Calu3 (cell line): Measurements from ENCODE around the gene ALDH2. TPM values are rescaled to one million over a fixed set of nuclear protein-coding genes. Genes with fewer than 3 reads are reported as not detected.
A peak's percentile ranks its signal among the peaks of the same experiment; 100 is the strongest.
"Not testable (repeated sequence)": the region's sequence is repeated elsewhere in the genome, so short reads cannot be mapped to it uniquely, and the experiment has no call there.

Source experiments
- Bru-seq: library from RNA; stranded (reverse); fragments of 400-500 nt; gene quantifications from one replicate; lab custom pipeline; 2021; lab: Mats Ljungman, UMichigan
- BruChase-seq, 2 experiments: library from RNA; stranded (reverse); fragments of 400-500 nt; gene quantifications; one replicate each; lab custom pipeline; 2021; lab: Mats Ljungman, UMichigan
- BruUV-seq: library from RNA; stranded (reverse); fragments of 400-500 nt; replicated peaks from 2 replicates; lab custom pipeline; 2021; lab: Mats Ljungman, UMichigan
- CTCF ChIA-PET: fragments of 300-600 bp; sonication (Branson Sonifier 250); formaldehyde crosslinking; loops from one replicate; lab custom pipeline; 2022; ENCODE audit warnings: antibody characterized with exemption; lab: Charles Lee
- DNase-seq: peaks from one replicate; pipeline ENCODE4 v3.0.0; 2022
- H3K27ac Mint-ChIP-seq: one replicate; pipeline ENCODE4 v1.8.0; 2022; ENCODE audit warnings: mixed read lengths; ENCODE audit not compliant: unreplicated experiment
- H3K27me3 Mint-ChIP-seq: one replicate; pipeline ENCODE4 v1.8.0; 2022; ENCODE audit warnings: mixed read lengths; ENCODE audit not compliant: unreplicated experiment
- H3K36me3 Mint-ChIP-seq: one replicate; pipeline ENCODE4 v1.8.0; 2022; ENCODE audit warnings: mild to moderate bottlenecking, moderate library complexity, mixed read lengths; ENCODE audit not compliant: insufficient read depth, unreplicated experiment
- H3K4me1 Mint-ChIP-seq: one replicate; pipeline ENCODE4 v1.8.0; 2022; ENCODE audit warnings: mild to moderate bottlenecking, low read depth, mixed read lengths; ENCODE audit not compliant: unreplicated experiment
- H3K4me3 Mint-ChIP-seq: one replicate; pipeline ENCODE4 v1.8.0; 2022; ENCODE audit warnings: mild to moderate bottlenecking, low read depth, moderate library complexity, mixed read lengths; ENCODE audit not compliant: unreplicated experiment
- H3K9me3 Mint-ChIP-seq: one replicate; pipeline ENCODE4 v1.8.0; 2022; ENCODE audit warnings: low read depth, mixed read lengths; ENCODE audit not compliant: unreplicated experiment
- intact Hi-C: fragments of 100-400 bp; cut with micrococcal nuclease; formaldehyde crosslinking; loops from one replicate; pipeline ENCODE4 v1.10.0; 2022; ENCODE audit not compliant: unreplicated experiment
- long read RNA-seq: library from polyadenylated mRNA; stranded (forward); transcript quantifications from one replicate; pipeline ENCODE4 v2.0.0, GENCODE V29; 2022
- total RNA-seq: library from RNA; stranded (reverse); gene quantifications from 2 replicates; pipeline ENCODE4 v1.2.3, GENCODE V29; 2022
- TF ChIP-seq, protein P1 (sequence below): fragments of 200-600 bp; IDR thresholded peaks from one replicate; pipeline ENCODE4 v1.8.0; 2022; ENCODE audit warnings: antibody characterized with exemption; ENCODE audit not compliant: unreplicated experiment

The ALDH2 gene
- total RNA-seq (152 and 168 TPM in 2 replicates), Bru-seq, nascent RNA (percentile 60 among the genes with signal in this experiment), BruChase-seq, experiment 1, labeled RNA remaining after a 6-hour chase (percentile 80 among the genes with signal in this experiment), BruChase-seq, experiment 2, labeled RNA remaining after a 2-hour chase (percentile 64 among the genes with signal in this experiment)
- long read RNA-seq, full-length matches to known transcripts = 236 of 245 reads
- long read RNA-seq, partial matches to known transcripts = 0 of 245 reads
- long read RNA-seq, other reads (novel, unspliced or antisense) = 9 of 245 reads

DNA sequence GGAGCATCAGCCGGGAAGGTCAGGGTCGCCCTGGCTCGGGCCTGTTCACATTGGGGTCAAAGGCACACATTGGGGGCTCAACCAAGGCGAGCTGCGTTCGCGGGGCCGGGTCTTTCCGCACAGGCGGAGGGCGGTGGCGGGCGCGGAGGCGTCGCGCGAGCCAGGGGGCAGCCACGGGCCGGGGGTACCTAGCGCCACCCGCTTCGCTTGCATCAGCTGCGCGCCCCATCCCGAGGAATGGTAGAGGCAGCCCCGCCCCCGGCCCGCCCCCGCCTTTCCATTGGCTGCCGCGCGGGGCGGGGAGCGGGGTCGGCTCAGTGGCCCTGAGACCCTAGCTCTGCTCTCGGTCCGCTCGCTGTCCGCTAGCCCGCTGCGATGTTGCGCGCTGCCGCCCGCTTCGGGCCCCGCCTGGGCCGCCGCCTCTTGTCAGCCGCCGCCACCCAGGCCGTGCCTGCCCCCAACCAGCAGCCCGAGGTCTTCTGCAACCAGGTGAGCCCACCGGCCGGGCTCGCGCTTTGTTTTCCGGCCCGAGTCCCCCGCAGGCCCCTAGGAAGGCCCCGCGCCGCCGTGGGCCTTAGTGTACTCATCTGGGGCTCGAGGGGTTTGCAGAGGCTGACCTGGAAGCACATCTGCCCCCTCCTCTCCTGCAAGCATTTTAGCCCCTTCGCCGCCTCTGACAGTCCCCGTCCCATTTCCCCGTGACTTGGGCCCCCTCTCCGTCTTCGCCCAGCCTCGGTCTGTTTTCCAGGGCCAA is at the start of gene ALDH2:
Gene ALDH2 (plus strand): TSS at position 326 of the 754 bp plus-strand sequence. CDS start 50 bp downstream, at position 376.
- H3K27ac Mint-ChIP-seq = peak within 1 kb of the TSS; percentile 85
- CTCF ChIA-PET = interaction anchor here (0.7 to 2.2 kb wide), 4 partner anchors 11 to 84 kb away, joined by 3 to 19 read pairs (median 6); partner anchors contain the start of genes ACAD10 and BRAP
- TF ChIP-seq, protein P1, sequence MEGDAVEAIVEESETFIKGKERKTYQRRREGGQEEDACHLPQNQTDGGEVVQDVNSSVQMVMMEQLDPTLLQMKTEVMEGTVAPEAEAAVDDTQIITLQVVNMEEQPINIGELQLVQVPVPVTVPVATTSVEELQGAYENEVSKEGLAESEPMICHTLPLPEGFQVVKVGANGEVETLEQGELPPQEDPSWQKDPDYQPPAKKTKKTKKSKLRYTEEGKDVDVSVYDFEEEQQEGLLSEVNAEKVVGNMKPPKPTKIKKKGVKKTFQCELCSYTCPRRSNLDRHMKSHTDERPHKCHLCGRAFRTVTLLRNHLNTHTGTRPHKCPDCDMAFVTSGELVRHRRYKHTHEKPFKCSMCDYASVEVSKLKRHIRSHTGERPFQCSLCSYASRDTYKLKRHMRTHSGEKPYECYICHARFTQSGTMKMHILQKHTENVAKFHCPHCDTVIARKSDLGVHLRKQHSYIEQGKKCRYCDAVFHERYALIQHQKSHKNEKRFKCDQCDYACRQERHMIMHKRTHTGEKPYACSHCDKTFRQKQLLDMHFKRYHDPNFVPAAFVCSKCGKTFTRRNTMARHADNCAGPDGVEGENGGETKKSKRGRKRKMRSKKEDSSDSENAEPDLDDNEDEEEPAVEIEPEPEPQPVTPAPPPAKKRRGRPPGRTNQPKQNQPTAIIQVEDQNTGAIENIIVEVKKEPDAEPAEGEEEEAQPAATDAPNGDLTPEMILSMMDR = no peak
- intact Hi-C loops = loop anchor here (5.0 kb wide), 1 partner anchor 46 kb away; no protein-coding TSS in a partner anchor
- peak within 1 kb of the TSS; percentile 91 for H3K4me3 Mint-ChIP-seq
- H3K27me3 Mint-ChIP-seq = no peaks in the 10 kb centered on the region
- BruUV-seq = no TSS peak
- peak; percentile 79 for DNase-seq
- peaks cover 22% of the 10 kb centered on the region for H3K4me1 Mint-ChIP-seq
- no peaks in the 10 kb centered on the region for H3K9me3 Mint-ChIP-seq
- H3K36me3 Mint-ChIP-seq = peaks cover 18% of the 10 kb centered on the region

DNA sequence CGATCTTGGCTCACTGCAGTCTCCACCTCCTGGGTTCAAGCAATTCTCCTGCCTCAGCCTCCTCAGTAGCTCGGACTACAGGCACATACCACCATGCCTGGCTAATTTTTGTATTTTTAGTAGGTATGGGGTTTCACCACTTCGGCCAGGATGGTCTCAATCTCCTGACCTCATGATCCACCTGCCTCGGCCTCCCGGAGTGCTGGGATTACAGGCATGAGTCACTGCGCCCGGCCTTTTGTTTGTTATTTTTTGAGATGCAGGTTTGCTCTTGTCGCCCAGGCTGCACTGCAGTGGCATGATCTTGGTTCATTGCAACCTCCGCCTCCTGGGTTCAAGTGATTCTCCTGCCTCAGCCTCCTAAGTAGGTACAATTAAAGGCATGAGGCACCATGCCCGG is 47.4 kb upstream of the ALDH2 start:
- H3K4me3 Mint-ChIP-seq, H3K36me3 Mint-ChIP-seq, intact Hi-C loops, H3K27me3 Mint-ChIP-seq, H3K27ac Mint-ChIP-seq, DNase-seq, H3K9me3 Mint-ChIP-seq, CTCF ChIA-PET, H3K4me1 Mint-ChIP-seq, BruUV-seq: not testable (repeated sequence)

DNA sequence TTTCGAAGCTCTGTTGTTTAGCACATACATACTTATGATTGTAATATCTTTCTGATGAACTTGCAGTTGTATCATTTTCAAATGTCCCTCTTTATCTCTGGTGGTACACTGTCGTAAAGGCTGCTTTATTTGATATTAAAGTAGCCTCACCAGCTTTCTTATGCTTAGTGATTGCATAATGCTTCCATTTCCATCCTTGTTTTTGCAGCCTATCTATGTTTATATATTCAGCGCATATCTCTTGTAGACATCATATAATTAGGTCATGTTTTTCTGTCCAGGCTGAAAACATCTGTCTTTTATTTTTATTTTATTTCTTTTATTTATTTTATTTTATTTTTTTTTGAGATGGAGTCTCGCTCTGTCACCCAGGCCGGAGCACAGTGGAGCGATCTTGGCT is 46.3 kb upstream of the ALDH2 start:
- CTCF ChIA-PET = interaction anchor here (0.7 kb wide), 1 partner anchor 333 kb away, joined by 3 read pairs; no protein-coding TSS in a partner anchor
- intact Hi-C loops = no loop called here
- DNase-seq = no peak
- TF ChIP-seq, protein P1 = no peak
- no peak overlapping the region for H3K27ac Mint-ChIP-seq
- H3K36me3 Mint-ChIP-seq = peaks cover 7% of the 10 kb centered on the region
- no peaks in the 10 kb centered on the region for H3K9me3 Mint-ChIP-seq
- BruUV-seq = no TSS peak
- H3K27me3 Mint-ChIP-seq = no peaks in the 10 kb centered on the region
- H3K4me3 Mint-ChIP-seq = no peak overlapping the region
- H3K4me1 Mint-ChIP-seq = no peaks in the 10 kb centered on the region

DNA sequence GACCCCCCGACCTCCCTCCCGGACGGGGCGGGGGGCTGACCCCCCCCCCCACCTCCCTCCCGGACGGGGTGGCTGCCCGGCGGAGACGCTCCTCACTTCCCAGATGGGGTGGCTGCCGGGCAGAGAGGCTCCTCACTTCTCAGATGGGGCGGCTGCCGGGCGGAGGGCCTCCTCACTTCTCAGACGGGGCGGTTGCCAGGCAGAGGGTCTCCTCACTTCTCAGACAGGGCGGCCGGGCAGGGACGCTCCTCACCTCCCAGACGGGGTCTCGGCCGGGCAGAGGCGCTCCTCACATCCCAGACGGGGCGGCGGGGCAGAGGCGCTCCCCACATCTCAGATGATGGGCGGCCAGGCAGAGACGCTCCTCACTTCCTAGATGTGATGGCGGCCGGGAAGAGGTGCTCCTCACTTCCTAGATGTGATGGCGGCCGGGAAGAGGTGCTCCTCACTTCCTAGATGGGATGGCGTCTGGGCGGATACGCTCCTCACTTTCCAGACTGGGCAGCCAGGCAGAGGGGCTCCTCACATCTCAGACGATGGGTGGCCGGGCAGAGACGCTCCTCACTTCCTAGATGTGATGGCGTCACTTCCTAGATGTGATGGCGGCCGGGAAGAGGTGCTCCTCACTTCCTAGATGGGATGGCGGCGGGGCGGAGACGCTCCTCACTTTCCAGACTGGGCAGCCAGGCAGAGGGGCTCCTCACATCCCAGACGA is 42.9 kb upstream of the ALDH2 start:
- intact Hi-C loops, H3K4me3 Mint-ChIP-seq, BruUV-seq, CTCF ChIA-PET, H3K27me3 Mint-ChIP-seq, H3K9me3 Mint-ChIP-seq, H3K27ac Mint-ChIP-seq, H3K4me1 Mint-ChIP-seq, DNase-seq: not testable (repeated sequence)
- H3K36me3 Mint-ChIP-seq = peaks cover 13% of the 10 kb centered on the region

DNA sequence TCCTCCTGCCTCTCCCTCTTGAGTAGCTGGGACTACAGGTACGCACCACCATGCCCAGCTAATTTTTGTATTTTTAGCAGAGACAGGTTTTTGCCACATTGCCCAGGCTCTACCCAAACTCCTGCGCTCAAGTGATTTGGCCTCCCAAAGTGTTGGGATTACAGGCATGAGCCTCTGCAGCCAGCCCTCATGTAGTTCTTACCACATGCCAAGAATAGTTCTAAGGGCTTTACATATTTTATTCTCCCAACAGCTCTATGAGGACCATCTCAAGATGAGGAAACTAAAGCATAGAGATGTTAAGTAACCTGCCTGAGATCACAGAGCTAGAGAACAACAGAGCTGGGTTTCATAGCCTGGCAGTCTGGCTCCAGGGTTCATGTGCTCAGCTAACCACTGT is 37.9 kb upstream of the ALDH2 start:
- H3K4me3 Mint-ChIP-seq = no peak overlapping the region

More for the DNA sequence above, 37.9 kb upstream of the ALDH2 start:
- no TSS peak for BruUV-seq
- intact Hi-C loops = no loop called here
- Mint-ChIP-seq H3K27me3 (no peaks in the 10 kb centered on the region), H3K9me3 (no peaks in the 10 kb centered on the region), H3K4me1 (no peaks in the 10 kb centered on the region), H3K36me3 (peaks cover 11% of the 10 kb centered on the region), H3K27ac (no peak overlapping the region)
- CTCF ChIA-PET = interaction anchor here (0.5 to 0.6 kb wide), 2 partner anchors 9 to 74 kb away, joined by 3 to 4 read pairs; no protein-coding TSS in a partner anchor
- TF ChIP-seq, protein P1 = no peak
- no peak for DNase-seq
